GM23248 (cell line): ENCODE measurements around the gene MDN1.

Source experiments
- EZH2 ChIP-seq: fragments of 200-600 bp; sonication (generic); IDR thresholded peaks from 2 replicates; pipeline ENCODE4 v1.6.1; 2018; ENCODE audit warnings: antibody characterized with exemption, mild to moderate bottlenecking; ENCODE audit not compliant: insufficient read depth, poor library complexity, severe bottlenecking
- EZH2phosphoT487 ChIP-seq: fragments of 200-600 bp; sonication (generic); IDR thresholded peaks from 2 replicates; pipeline ENCODE4 v1.6.1; 2018; ENCODE audit warnings: antibody characterized with exemption, moderate library complexity, mild to moderate bottlenecking, low read depth; ENCODE audit not compliant: insufficient read depth

DNA sequence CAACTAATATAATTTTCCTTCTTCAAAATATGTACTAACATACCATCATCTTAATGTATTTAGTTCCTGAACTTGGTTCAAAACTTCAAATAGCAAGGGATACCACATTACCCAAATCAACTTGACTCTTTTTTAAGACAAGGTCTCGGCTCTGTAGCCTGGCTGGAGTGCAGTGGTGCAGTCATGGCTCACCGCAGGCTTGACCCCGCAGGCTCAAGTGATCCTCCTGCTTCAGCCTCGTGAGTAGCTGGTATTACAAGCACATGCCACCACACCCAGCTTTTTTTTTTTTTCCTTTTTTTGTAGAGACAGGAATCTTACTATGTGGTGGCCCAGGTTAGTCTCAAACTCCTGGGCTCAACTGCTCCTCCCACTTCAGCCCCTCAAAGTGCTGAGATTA is 125.2 kb downstream of the MDN1 start:
- TF ChIP-seq EZH2phosphoT487 (no peak), EZH2 (no peak)
